KBM-7 (cell line): ENCODE results near the gene IZUMO4.
"Not testable (repeated sequence)": the region's sequence is repeated elsewhere in the genome, so short reads cannot be mapped to it uniquely, and the experiment has no call there.

Source experiments
- DNase-seq: peaks from one replicate; pipeline ENCODE4 v3.0.0-alpha.2; 2015
- in situ Hi-C: fragments of 300-500 bp; cut with MboI; formaldehyde crosslinking; loops from 2 replicates; pipeline ENCODE4 v1.14.3; 2020; ENCODE audit warnings: low sequenced_read_pairs, low pct_unique_long_range_greater_than_20kb, mixed read lengths

Gene IZUMO4

GRCh38 chr19:2077833-2078619 is 18.7 kb upstream of the IZUMO4 start:
- no peak for DNase-seq
- in situ Hi-C loops, result no loop called here

GRCh38 chr19:2079076-2079864 is 17.4 kb upstream of the IZUMO4 start:
- no peak for DNase-seq
- in situ Hi-C loops, result no loop called here

- in situ Hi-C loops, result no loop called here
- DNase-seq, result no peak
Observed at GRCh38 chr19:2079865-2080301, 16.8 kb upstream of the IZUMO4 start.

GRCh38 chr19:2080336-2080988 is 16.3 kb upstream of the IZUMO4 start:
- no peak for DNase-seq
- in situ Hi-C loops, result no loop called here

GRCh38 chr19:2081873-2082810 is 14.6 kb upstream of the IZUMO4 start:
- no peak for DNase-seq

GRCh38 chr19:2083174-2083854 is 13.4 kb upstream of the IZUMO4 start:
- peak; percentile 88 for DNase-seq
- in situ Hi-C loops, result no loop called here

More at GRCh38 chr19:2081873-2082810, 14.6 kb upstream of the IZUMO4 start:
- in situ Hi-C loops, result no loop called here

GRCh38 chr19:2084993-2085720 is 11.6 kb upstream of the IZUMO4 start:
- DNase-seq, result peak; percentile 98
- in situ Hi-C loops, result no loop called here

GRCh38 chr19:2086695-2087620 is 9.8 kb upstream of the IZUMO4 start:
- in situ Hi-C loops, result not testable (repeated sequence)
- peak; percentile 81 for DNase-seq

GRCh38 chr19:2087621-2088100 is 9.1 kb upstream of the IZUMO4 start:
- in situ Hi-C loops, result no loop called here
- peak; percentile 91 for DNase-seq

- peak; percentile 62 for DNase-seq
- in situ Hi-C loops, result no loop called here
Observed at GRCh38 chr19:2089001-2089711, 7.6 kb upstream of the IZUMO4 start.

- no peak for DNase-seq
- in situ Hi-C loops, result no loop called here
Observed at GRCh38 chr19:2089727-2090053, 7.0 kb upstream of the IZUMO4 start.

GRCh38 chr19:2091926-2092525 is 4.7 kb upstream of the IZUMO4 start:
- in situ Hi-C loops, DNase-seq: not testable (repeated sequence)

GRCh38 chr19:2096034-2096479 is 658 bp upstream of the IZUMO4 start, which contains the start of gene MOB3A:
Gene MOB3A, minus strand, starts transcription at chr19:2096326. Its CDS starts 17,766 bp downstream, at chr19:2078560.
- DNase-seq, result no peak

GRCh38 chr19:2097203-2097885 is 629 bp downstream of the IZUMO4 start:
- DNase-seq, result no peak
- in situ Hi-C loops, result no loop called here

More at GRCh38 chr19:2096034-2096479, 658 bp upstream of the IZUMO4 start, which contains the start of gene MOB3A:
- in situ Hi-C loops, result no loop called here

GRCh38 chr19:2097886-2098327 is 1.2 kb downstream of the IZUMO4 start:
- in situ Hi-C loops, result no loop called here
- no peak for DNase-seq
